GM21390 (cell line): ENCODE measurements around the gene RAB4A.

Source experiments
- ATAC-seq: cut with Tn5 transposase; IDR thresholded peaks from one replicate; pipeline ENCODE4 v1.9.1; 2021; ENCODE audit not compliant: unreplicated experiment

RAB4A gene, protein sequence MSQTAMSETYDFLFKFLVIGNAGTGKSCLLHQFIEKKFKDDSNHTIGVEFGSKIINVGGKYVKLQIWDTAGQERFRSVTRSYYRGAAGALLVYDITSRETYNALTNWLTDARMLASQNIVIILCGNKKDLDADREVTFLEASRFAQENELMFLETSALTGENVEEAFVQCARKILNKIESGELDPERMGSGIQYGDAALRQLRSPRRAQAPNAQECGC

DNA sequence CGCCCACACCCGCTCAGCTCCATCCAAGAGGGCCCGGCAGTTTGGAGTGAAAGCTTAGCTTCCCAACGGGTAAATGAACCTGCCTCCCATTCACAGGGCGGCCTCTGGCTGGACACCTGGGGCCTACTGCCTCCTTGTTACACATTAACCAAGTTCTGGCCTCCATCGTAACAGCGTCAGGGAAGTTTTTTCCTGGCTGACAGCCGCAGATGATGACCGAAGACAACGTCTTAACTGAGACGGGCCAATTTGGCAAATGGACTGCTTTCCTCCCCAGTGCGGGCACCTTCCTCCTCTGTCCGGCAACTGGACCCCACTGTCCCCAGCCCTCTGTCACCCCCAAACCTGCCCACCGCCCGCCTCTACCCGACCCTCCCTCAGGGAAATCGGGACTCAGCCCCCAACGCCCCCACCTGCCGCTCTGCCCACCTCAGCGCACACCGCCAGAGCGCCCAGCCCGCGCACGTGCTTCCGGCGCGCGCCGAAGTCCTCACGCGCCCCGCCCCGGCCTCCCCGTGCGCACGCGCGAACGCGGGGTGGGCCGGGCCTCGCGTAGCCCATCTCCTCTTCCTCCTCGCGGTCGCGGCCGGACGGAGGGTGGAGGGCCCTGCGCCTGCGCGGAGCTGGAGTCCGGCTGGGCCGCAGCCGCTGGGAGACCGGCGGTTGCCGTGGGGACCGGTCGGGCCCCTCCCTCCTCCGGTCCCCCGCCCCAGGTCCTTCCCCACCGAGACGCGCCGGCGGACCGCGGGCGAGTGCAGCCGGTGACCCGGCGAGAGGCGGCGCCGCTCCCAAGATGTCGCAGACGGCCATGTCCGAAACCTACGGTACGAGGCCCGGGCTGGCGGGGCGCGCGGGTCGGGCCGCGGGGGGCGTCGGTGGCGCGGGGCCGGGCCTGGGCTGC is at the start of gene RAB4A:
Gene RAB4A (plus strand): TSS at position 565 of the 901 bp plus-strand sequence. CDS start 229 bp downstream, at position 794.
- peak; percentile 88 for ATAC-seq

DNA sequence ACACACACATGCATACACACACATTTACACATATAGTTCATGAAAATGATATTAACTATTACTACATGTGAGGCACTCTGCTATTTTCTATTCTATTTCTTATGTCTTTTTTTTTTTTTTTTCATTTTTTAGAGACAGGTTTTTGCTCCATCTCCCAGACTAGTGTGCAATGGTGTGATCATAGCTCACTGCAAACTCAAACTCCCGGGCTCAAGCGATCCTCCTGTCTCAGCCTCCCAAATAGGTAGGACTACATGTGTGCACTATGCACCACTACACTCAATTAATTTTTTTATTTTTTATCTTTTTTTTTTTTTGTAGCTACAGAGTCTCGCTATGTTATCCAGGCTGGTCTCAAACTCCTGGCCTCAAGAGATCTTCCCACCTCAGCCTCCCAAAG is 48.8 kb upstream of the RAB4A start:
- ATAC-seq, result no peak

DNA sequence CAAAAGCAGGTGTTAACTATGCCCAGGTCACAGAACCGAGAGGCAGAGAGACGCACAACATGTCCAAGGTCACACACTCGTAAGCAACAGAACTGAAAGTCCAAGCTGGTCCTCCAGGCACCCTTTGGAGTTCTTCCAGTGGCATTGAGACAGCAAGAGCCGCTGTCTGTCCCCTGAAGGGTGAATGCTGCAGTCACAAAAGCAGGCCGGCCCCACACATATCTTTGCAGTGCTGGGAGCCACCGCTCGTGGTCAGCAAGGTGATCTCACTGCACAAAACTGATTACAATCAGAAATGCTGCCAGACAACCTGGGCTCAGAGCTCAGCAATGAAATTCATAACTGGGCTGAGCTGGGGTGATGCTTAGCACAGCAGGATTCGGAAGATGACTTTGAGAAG is 47.4 kb upstream of the RAB4A start:
- ATAC-seq, result no peak

DNA sequence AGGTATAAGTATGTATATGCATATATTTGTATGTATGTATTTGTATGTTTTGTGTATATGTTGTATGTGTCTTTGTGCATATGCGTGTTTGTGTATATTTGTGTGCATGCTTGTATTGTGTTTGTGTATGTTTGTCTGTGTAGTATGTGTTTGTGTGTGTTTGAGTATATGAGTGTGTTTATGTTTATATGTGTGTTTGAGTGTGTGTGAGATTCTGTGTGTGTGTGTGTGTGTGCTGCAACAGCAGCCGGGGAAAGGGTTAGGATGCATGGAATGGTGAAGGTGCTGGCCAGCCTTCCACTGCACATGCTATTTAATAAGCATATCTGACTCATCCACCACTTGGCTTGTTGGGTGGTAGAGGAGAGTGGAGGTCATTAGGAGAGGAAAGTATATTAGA is 46.6 kb upstream of the RAB4A start:
- ATAC-seq, result no peak

DNA sequence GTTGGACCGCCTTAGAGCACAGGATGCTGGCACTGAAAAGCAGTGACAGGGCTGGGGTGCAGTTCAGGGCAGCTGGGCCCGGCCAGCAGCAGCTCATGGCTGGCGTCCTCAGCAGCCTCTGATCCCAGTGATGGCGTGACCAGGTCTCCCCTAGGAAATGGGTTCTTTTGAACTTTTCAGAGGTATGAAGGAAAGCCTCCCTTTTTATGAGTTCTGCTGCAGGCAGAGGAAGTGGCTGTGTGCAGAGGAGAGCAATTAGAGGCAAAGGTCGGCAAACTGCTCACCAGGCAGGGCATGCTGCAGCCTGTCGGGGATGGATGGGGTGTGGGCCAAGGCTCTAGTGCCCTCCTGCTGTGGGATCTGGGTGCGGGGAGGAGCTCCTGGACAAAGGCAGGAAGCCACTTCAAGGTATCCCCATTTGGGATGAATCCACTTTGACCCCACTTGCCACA is 45.6 kb upstream of the RAB4A start:
- ATAC-seq, result no peak

DNA sequence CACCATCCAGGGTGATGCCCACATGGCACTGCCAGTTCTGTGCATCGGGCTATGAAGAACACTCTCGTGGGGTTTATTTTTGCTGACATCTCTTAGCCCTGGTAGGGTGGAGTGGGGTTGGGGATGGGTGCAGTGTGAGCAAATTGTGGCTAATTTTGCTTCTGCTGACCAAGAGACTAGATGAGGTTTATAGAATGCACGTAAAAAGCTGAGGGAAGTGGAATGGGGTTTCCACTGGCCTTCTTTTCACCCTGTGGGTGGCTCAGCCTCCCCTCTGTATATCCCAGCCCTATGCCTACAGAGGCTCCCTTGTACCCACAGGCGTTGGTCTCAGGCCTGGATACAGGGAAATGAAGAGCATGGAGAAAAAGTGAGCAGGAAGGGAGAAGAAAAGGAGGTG is 44.1 kb upstream of the RAB4A start:
- no peak for ATAC-seq

DNA sequence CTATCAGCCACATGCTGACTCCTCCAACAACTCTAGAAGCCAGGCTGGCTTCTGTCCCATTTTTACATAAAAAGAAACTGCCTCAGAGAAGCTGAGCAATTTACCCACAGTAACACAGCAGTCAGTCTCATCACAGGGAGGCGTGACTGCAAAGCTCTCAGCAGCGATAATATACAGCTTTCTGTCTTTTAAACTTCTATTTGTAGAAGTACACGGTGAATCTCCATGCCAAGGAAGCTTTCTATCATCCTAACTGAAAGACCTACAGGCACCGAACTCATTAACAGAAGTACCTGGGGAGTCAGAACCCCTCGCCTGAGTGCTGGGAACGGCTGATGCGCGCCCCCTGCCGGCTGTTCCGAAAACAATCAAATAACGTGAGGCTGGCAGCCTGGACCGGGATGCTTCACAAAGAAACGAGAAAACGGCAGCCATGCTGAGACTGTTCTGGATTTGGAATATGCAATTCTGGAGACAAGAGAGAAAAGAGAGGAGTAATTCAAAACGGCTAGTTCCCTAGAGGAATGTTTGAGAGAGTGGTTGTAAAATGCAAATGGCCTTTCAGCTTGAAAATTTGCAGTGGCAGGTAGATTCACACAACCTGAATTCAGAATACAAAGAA is 43.5 kb upstream of the RAB4A start:
- peak; percentile 40 for ATAC-seq

DNA sequence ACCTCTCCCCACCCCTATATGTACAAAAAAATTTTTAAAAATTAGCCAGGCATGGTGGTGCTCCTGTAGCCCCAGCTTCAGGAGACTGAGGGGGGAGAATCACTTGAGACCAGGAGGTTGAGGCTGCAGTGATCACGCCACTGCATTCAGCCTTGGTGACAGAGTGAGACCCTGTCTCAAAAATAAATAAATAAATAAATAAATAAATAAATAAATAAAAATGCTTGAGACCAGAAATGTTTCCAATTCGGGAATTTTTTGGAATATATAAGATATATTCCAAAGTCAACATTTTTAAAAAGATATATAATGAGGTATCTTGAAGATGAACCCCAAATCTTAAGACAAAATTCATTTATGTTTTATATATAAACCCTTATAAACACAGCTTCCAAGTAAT is 42.4 kb upstream of the RAB4A start:
- no peak for ATAC-seq

DNA sequence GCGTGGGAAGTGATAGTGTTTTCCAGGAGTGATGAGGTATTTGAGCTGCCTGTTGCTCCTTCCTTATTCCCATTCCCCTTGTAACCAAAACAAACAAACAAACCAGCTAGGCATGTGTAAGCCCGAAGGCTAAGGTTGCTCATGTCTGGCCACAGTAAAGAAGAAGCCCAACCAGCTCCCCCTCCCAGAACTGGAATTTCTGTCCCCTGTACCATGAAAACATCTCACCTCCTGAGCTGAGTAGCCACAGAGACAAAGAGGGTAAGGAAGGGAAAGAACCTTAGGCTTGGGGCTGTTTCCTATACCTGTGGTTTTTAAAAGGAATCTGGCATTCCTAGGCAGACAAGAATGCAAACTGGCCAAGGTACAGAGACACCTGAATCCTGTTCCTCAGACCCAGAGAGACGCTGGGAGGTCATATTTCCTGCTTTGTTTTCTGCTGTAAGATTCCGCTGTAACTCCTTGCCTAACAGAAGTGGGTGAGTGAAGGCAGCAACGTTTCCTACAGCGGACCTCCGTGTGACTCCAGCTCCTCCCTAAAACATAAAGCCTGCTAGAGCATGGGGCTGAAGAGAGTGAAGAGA is 41.7 kb upstream of the RAB4A start:
- no peak for ATAC-seq

DNA sequence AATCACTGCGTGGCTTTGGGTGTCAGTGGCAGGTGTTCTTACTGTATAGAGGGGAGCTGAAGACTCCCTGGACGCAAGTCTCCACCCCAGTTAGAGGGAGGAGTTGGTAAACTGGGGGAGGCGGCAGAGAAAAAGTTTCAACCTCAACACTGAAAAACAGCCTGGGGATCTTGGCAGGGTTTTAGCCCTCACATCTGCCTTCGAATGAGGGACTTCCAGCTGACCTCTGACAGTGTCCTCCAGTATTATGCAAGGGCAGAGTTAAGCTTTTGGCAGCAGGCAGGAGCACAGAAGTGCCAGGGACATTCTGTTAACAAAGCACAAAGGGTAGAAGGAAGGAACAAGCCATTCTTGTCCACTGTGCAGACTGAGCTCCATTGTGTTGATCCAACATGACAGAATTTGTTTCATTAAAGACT is 41.2 kb upstream of the RAB4A start:
- ATAC-seq, result no peak

DNA sequence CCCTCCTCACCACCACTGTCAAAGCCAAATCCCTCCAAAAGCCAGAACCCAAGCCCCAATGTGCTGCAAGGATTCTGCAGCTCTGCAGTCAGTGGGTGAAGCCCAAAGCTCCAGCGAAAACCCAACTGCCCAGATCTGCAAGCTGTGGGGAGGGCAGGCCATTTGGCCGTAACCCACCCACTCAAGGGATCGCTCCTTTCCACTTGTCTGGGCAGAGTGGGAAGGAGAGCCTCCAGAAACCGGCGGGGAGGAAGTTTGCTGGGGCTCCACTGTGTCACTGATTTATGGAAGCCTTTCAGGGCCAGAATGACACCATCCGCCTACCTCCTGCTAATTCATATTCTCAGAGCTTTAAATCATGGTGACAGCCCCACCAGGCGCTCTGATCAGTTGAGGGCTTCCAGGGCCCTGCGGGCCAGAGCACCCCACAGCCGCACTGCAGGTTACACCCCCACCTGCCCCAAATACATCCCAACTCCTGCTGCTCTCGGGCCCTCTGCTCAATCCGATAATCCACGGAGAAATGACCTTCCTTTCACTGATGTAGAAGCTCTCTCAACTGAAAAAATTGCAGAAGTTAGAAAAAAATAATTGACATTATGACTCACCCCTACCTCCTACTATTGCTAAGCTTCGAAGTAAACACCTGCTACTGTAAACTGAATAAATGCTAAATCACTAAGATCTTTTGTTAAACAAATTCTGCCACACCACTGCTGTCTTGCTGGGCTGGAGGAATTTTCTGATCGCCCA is 40.6 kb upstream of the RAB4A start:
- peak; percentile 64 for ATAC-seq

DNA sequence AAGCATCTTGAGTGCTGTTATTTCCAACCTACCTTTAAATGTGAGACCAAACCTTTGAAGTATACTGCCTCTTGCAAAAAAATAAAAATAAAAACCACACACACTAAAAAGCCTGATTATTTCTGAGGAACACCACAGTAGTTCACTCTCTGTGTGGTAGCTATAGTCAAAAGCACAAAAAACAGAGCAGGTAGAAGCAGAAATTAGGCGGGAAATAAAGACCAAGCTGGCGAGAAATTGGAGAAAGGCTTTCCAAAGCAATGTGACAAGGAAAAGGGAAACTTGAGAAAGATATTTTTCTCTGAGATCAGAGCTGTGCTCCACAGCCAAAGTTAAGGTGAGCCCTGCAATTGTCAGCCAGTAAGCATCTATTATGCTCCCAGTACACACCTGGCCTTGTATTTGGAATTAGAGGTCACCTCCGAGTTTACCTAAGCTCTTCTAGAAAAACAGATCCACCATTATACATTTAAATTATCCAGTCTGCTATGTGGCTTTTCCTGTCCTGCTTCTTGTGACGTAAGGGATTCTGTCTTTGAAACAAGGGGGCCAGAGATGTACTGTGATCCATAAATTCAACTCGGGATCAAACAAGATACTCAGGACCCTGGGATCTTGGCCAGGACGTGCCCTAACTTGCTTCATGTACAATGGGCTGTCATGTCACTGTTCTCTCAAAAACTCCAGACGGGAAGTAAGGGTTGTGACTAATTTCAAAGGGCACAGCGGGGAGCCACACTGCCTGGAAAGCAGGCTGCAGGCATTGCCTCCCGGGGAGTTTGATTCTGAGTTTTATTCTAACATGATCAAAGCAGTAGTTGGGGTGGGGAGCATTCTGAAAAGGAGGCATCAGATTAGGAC is 39.8 kb upstream of the RAB4A start:
- peak; percentile 13 for ATAC-seq

DNA sequence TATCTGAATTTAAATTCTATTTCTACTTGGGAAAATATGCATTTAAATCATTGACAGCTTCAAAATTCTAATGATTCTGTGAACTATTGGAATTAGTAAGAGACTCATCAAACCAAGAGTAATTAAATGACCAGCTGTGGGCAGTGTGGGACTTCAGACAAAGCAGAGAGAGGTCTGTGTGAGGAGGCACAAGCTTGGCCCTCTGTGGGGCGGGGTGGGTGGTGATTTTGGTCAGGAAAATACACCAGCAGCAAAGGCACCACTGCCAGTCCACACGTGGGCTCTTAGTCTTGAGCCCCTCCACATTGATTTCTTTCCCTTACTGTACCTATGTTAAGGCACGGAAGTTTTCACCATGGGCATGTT is 39.2 kb upstream of the RAB4A start:
- ATAC-seq, result no peak

DNA sequence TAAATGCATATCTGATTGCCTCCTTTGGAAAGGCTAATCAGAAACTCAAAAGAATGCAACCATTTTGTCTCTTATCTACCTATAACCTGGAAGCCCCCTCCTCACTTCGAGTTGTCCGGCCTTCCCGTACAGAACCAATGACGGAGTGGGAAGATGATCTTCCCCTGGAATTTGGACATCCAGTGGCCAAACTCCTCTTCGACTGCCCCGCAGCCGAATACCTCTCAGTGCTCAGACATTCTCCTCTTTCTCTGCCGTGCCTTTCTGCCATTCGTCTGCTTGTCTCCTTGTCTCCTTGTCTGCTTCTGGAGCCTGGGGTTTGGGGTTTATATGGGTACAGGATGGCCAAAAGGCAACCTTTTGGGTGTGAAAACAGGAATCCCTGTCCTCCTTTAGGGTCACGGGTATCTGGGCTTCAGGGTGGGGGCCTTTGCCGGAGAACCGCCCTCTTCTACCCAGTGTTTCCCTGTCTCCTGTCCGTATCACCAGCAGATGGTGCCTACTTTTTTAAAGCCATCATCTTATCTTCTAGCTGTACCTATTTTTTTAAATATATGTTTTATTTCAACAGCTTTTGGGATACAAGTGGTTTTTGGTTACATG is 35.9 kb upstream of the RAB4A start:
- ATAC-seq, result no peak

DNA sequence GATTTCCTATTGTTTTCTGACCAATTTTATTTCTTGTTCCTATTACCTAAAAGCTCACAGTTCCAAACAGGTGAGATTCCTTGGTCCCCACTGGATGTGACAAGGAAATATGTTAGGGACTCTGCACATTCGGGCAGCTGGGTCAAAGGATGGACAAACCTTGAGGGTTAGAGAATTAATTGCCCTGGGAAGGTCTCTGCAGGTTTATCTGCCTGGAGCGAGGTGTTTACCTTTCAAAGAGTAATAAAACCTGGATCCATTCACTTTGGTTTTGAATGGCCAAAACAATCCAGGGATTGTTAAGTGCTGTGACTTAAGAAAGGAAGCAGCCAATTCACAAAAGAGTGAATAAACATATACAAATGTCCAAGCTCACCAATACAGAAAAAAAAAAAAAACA is 33.6 kb upstream of the RAB4A start:
- ATAC-seq, result no peak

DNA sequence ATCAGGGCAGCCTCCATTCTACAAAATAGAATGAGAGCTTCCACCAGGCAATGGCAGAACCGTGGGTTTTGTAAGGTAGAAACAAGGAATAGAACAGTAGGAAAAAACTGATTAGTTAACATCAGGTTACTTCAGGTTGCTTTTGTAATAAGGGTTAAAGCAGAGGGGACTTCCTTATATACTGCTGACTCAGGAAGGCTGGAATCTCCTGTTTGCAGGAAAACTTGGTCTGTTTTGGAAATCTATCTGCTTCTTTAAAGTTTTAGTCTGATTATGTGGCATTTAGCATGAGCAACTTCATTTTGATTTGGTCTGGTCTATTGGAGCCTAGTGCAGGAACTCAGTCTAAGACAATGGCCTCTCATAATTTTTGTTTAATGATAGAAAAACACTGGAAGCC is 32.7 kb upstream of the RAB4A start:
- ATAC-seq, result no peak

DNA sequence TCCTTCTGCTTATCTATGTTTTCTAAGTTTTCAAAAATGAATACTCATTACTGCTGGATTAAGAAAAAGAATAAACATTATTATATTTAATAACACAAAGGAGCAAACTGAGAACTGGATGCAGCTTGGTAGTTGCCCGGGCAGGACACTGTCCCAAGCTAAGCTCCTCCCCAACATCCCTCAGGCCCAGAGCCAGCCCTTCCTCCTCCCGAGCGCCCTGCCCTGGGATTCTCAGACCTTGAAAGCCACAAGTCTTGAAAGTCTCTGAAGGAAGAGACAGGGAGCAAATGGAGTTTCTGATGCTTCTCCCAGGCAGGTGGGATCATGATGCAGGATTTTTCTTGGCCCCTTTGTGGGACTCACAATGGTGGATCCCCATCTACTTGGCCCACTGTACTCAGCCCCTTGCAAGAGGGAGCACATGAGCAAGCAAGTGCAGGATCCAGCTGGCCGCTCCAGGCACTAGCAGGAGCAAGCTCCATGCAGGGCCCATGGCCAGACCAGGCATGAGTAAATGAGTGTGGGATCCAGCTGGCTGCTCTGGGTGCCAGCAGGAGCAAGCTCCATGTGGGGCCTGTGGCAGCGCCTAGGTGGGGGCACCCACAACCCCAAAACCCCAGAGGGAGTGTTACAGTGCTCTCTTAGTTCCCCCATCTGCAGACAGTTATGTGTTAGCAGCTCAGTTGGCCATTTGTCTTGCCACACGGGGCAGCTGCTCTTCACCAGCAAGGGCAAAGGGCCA is 32.1 kb upstream of the RAB4A start:
- ATAC-seq, result no peak

DNA sequence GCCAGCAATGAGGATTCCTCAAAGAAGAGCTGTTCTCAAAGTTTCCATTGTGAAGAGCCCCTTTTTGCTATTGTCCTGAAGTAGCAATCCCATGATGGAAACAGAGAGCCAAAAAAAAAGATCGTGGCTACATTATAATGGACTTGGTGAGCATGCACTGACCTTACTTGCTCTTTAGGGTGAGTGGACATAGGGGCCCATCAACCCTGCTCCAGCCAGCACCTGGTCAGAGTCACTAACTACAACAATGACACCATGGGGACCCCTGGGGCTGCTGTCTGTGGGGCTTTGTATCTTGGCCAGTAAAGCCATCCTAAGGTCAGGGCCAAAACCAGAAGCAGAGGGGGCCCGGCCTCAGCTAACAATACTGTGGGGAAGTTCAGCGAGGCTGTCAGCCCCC is 30.4 kb upstream of the RAB4A start:
- ATAC-seq, result no peak

DNA sequence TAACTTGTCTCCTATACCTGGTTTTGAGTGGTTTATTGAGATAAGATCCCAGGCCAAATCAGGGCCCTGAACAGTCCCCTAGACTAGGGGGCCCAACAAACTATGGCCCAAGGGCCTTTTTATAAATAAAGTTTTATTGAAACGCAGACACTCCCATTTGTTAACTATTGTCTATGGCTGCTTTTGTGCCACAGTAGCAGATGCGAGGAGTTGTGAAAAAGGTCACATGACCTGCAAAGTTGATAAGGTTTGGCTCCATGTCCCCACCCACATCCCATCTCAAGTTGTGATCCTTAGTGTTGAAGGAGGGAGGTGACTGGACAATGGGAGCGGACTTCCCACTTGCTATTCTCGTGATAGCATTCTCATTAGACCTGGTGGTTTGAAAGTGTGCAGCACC is 29.5 kb upstream of the RAB4A start:
- no peak for ATAC-seq
